H1 (cell line): ENCODE data around the gene TOMM40L. TPM values are rescaled to one million over a fixed set of nuclear protein-coding genes. Genes with fewer than 3 reads are reported as not detected.

Experiments
- CTCF ChIA-PET: fragments of 300-600 bp; sonication (Branson Sonifier 250); formaldehyde crosslinking; loops from one replicate; lab custom pipeline; 2021; ENCODE audit not compliant: partially characterized antibody; lab: Charles Lee
- POLR2A ChIA-PET: fragments of 300-600 bp; sonication (Branson Sonifier 250); formaldehyde crosslinking; loops from one replicate; lab custom pipeline; 2021; ENCODE audit warnings: inconsistent platforms; ENCODE audit not compliant: partially characterized antibody; lab: Charles Lee
- DNase-seq, 2 experiments: peaks; one replicate each; pipeline versions ENCODE4 v3.0.0 to v3.0.0-alpha.2; 2010 to 2022; ENCODE audit warnings: low spot score in 2 of 2, low read depth in 1 of 2, mixed read lengths in 1 of 2
- FAIRE-seq: peaks from 2 replicates; lab custom pipeline; 2011; peaks lifted over from hg19 to GRCh38; lab: Jason Lieb, UNC
- H2AFZ ChIP-seq: 2 replicates; pipeline ENCODE4 v1.8.1; 2012; ENCODE audit warnings: low read length, inconsistent platforms
- H2AK5ac ChIP-seq: 2 replicates; pipeline ENCODE4 v1.6.1; 2013; ENCODE audit warnings: low read depth, low read length
- H2BK120ac ChIP-seq: replicated peaks from 2 replicates; pipeline ENCODE3; 2013; ENCODE audit warnings: low read depth, low read length, inconsistent platforms
- H2BK12ac ChIP-seq: 2 replicates; pipeline ENCODE4 v1.6.1; 2013; ENCODE audit warnings: low read depth, low read length
- H2BK15ac ChIP-seq: 2 replicates; pipeline ENCODE4 v1.6.1; 2013; ENCODE audit warnings: low read length
- H2BK20ac ChIP-seq: 2 replicates; pipeline ENCODE4 v1.6.1; 2013; ENCODE audit warnings: low read length
- H2BK5ac ChIP-seq: 2 replicates; pipeline ENCODE4 v1.6.1; 2013; ENCODE audit warnings: low read depth, low read length
- H3K14ac ChIP-seq: 2 replicates; pipeline ENCODE4 v1.6.1; 2013; ENCODE audit warnings: inconsistent platforms; ENCODE audit not compliant: insufficient read length
- H3K18ac ChIP-seq: 2 replicates; pipeline ENCODE4 v1.6.1; 2013; ENCODE audit warnings: low read length; ENCODE audit errors: extremely low read depth
- H3K23ac ChIP-seq: 2 replicates; pipeline ENCODE4 v1.6.1; 2013; ENCODE audit warnings: inconsistent platforms; ENCODE audit not compliant: insufficient read length
- H3K23me2 ChIP-seq: 2 replicates; pipeline ENCODE4 v1.6.1; 2013; ENCODE audit warnings: low read depth, low read length
- H3K27ac ChIP-seq: 2 replicates; pipeline ENCODE4 v1.6.1; 2011; ENCODE audit warnings: low read depth, low read length, inconsistent platforms
- H3K27me3 ChIP-seq, 4 experiments: replicated peaks in 1 of 4; 1 replicate in 1 of 4; 2 replicates in 3 of 4; pipeline versions ENCODE4 v1.6.1 to v1.8.1; 2011 to 2013; ENCODE audit warnings: low read length in 3 of 4, mild to moderate bottlenecking in 3 of 4, inconsistent platforms in 2 of 4, mixed read lengths in 2 of 4, moderate library complexity in 1 of 4; ENCODE audit not compliant: control insufficient read depth in 3 of 4, insufficient read depth in 3 of 4; ENCODE audit errors: extremely low read depth in 1 of 4
- H3K36me3 ChIP-seq, 4 experiments: 2 replicates each; pipeline versions ENCODE4 v1.6.1 to v1.8.1; 2011 to 2013; ENCODE audit warnings: mild to moderate bottlenecking in 4 of 4, low read length in 3 of 4, moderate library complexity in 2 of 4, control low read depth in 1 of 4, inconsistent platforms in 1 of 4; ENCODE audit not compliant: insufficient read depth in 4 of 4, control insufficient read depth in 2 of 4
- H3K4ac ChIP-seq: replicated peaks from 2 replicates; pipeline ENCODE3; 2013; ENCODE audit warnings: low read length, low read depth, mixed read lengths, inconsistent platforms; ENCODE audit not compliant: insufficient read length
- H3K4me1 ChIP-seq, 4 experiments: replicated peaks in 1 of 4; 1 replicate in 1 of 4; 2 replicates in 3 of 4; pipeline versions ENCODE4 v1.6.1 to v1.8.1; 2011 to 2013; ENCODE audit warnings: low read length in 3 of 4, inconsistent platforms in 2 of 4, mixed read lengths in 1 of 4; ENCODE audit not compliant: insufficient read depth in 4 of 4, control insufficient read depth in 3 of 4
- H3K4me2 ChIP-seq, 2 experiments: 2 replicates each; pipeline versions ENCODE4 v1.6.1 to v1.8.1; 2011 to 2013; ENCODE audit warnings: low read depth in 2 of 2, low read length in 2 of 2, control low read depth in 1 of 2, inconsistent platforms in 1 of 2, mild to moderate bottlenecking in 1 of 2; ENCODE audit not compliant: insufficient read depth in 1 of 2
- H3K4me3 ChIP-seq, 4 experiments: fragments of 200-600, 300-600 bp in 1 of 4; sonication (generic), shearing (Covaris generic), sonication (Bioruptor Twin) in 1 of 4; 2 replicates each; pipeline versions ENCODE4 v1.5.1 to v1.8.1; 2011 to 2016; ENCODE audit warnings: low read length in 4 of 4, low read depth in 3 of 4, control low read depth in 2 of 4, inconsistent platforms in 2 of 4, mild to moderate bottlenecking in 2 of 4, mixed read lengths in 1 of 4, moderate library complexity in 1 of 4; ENCODE audit not compliant: insufficient read depth in 2 of 4; ENCODE audit errors: extremely low read depth in 1 of 4
- H3K56ac ChIP-seq: replicated peaks from 2 replicates; pipeline ENCODE3; 2013; ENCODE audit warnings: low read depth, mild to moderate bottlenecking, mixed read lengths, low read length, inconsistent platforms; ENCODE audit not compliant: insufficient read length
- H3K79me1 ChIP-seq: 2 replicates; pipeline ENCODE4 v1.6.1; 2013; ENCODE audit warnings: low read depth, low read length, control low read depth
- H3K79me2 ChIP-seq, 2 experiments: 2 replicates each; pipeline versions ENCODE4 v1.6.1 to v1.8.1; 2012 to 2013; ENCODE audit warnings: low read length in 2 of 2, mild to moderate bottlenecking in 2 of 2, inconsistent platforms in 1 of 2; ENCODE audit not compliant: insufficient read depth in 2 of 2, control insufficient read depth in 1 of 2
- H3K9ac ChIP-seq, 4 experiments: replicated peaks in 1 of 4; 1 replicate in 1 of 4; 2 replicates in 3 of 4; pipeline versions ENCODE4 v1.6.1 to v1.8.1; 2011 to 2013; ENCODE audit warnings: low read depth in 3 of 4, low read length in 3 of 4, control low read depth in 2 of 4, mild to moderate bottlenecking in 2 of 4, moderate library complexity in 2 of 4, inconsistent platforms in 1 of 4; ENCODE audit errors: extremely low read depth in 1 of 4
- H3K9me3 ChIP-seq, 2 experiments: 2 replicates each; pipeline versions ENCODE4 v1.6.1 to v1.8.1; 2012 to 2013; ENCODE audit warnings: mild to moderate bottlenecking in 2 of 2, moderate library complexity in 2 of 2, control low read depth in 1 of 2, inconsistent platforms in 1 of 2, low read depth in 1 of 2, low read length in 1 of 2, mixed read lengths in 1 of 2; ENCODE audit not compliant: insufficient read depth in 2 of 2
- H4K20me1 ChIP-seq, 2 experiments: replicated peaks in 1 of 2; 2 replicates each; pipeline versions ENCODE3 to v1.8.1; 2011 to 2013; ENCODE audit warnings: inconsistent platforms in 2 of 2, low read length in 2 of 2, mild to moderate bottlenecking in 1 of 2; ENCODE audit not compliant: insufficient read depth in 2 of 2, control insufficient read depth in 1 of 2
- H4K5ac ChIP-seq: 2 replicates; pipeline ENCODE4 v1.6.1; 2013; ENCODE audit warnings: low read length, low read depth, mixed read lengths, inconsistent platforms; ENCODE audit not compliant: insufficient read length
- H4K8ac ChIP-seq: 2 replicates; pipeline ENCODE4 v1.8.0; 2013; ENCODE audit warnings: mild to moderate bottlenecking, moderate library complexity, low read length, inconsistent platforms; ENCODE audit not compliant: insufficient read depth; ENCODE audit errors: extremely low read depth
- H4K91ac ChIP-seq: replicated peaks from 2 replicates; pipeline ENCODE3; 2013; ENCODE audit warnings: low read length, mixed read lengths, inconsistent platforms; ENCODE audit not compliant: insufficient read length
- BACH1 ChIP-seq: IDR thresholded peaks from 2 replicates; pipeline ENCODE4 v1.6.1; 2012; ENCODE audit warnings: low read length, improper control_type of control experiment
- CEBPB ChIP-seq: IDR thresholded peaks from 2 replicates; pipeline ENCODE4 v1.6.1; 2012; ENCODE audit warnings: low read depth, low read length
- EGR1 ChIP-seq: IDR thresholded peaks from 2 replicates; pipeline ENCODE4 v1.6.1; 2011; ENCODE audit warnings: low read depth, low read length, borderline replicate concordance
- EZH2 ChIP-seq: fragments of 200-600 bp; sonication (generic); IDR thresholded peaks from 2 replicates; pipeline ENCODE4 v1.7.1; 2012; ENCODE audit warnings: low read depth, mild to moderate bottlenecking, moderate library complexity, low read length, inconsistent platforms; ENCODE audit not compliant: severe bottlenecking
- FOSL1 ChIP-seq: IDR thresholded peaks from 2 replicates; pipeline ENCODE4 v1.6.1; 2011; ENCODE audit warnings: mild to moderate bottlenecking, low read depth, low read length, moderate library complexity; ENCODE audit not compliant: insufficient read depth
- KDM5A ChIP-seq: fragments of 200-600 bp; IDR thresholded peaks from 2 replicates; pipeline ENCODE4 v1.7.1; 2012; ENCODE audit warnings: mild to moderate bottlenecking, low read length, inconsistent platforms, mixed read lengths
- NANOG ChIP-seq: IDR thresholded peaks from 2 replicates; pipeline ENCODE4 v1.6.1; 2011; ENCODE audit warnings: low read length, low read depth, mild to moderate bottlenecking, inconsistent platforms; ENCODE audit not compliant: insufficient read depth, poor library complexity, severe bottlenecking
- RXRA ChIP-seq: IDR thresholded peaks from 2 replicates; pipeline ENCODE4 v1.6.1; 2011; ENCODE audit warnings: low read depth, mild to moderate bottlenecking, low read length, moderate library complexity; ENCODE audit not compliant: insufficient read depth
- TCF12 ChIP-seq: IDR thresholded peaks from 2 replicates; pipeline ENCODE4 v1.6.1; 2011; ENCODE audit warnings: low read depth, mild to moderate bottlenecking, low read length
- TEAD4 ChIP-seq: IDR thresholded peaks from 2 replicates; pipeline ENCODE4 v1.6.1; 2012; ENCODE audit warnings: low read depth, low read length, inconsistent platforms, mixed read lengths
- ZNF274 ChIP-seq: IDR thresholded peaks from 2 replicates; pipeline ENCODE4 v1.7.0; 2012; ENCODE audit warnings: low read length, borderline replicate concordance; ENCODE audit errors: extremely low read depth
- WGBS, 2 experiments: shearing (Covaris generic) in 1 of 2; methylation state at CpG; one replicate each; pipeline versions ENCODE4 v1.1.6 to v1.1.7; 2013 to 2015; ENCODE audit warnings: low lambda C conversion rate in 2 of 2, mixed read lengths in 2 of 2, inconsistent platforms in 1 of 2, low coverage in 1 of 2, missing lambda C conversion rate in 1 of 2; ENCODE audit not compliant: insufficient replicate concordance in 2 of 2, insufficient coverage in 1 of 2, insufficient read length in 1 of 2; ENCODE audit errors: extremely low coverage in 1 of 2, missing lambda C conversion rate in 1 of 2; 5-methylcytosine and 5-hydroxymethylcytosine counted together
- polyA plus RNA-seq, 7 experiments: library from polyadenylated mRNA; depleted of rRNA in 3 of 7; stranded (reverse) in 5 of 7; unstranded in 2 of 7; fragments of >200 nt in 5 of 7; fragments of 200-250 nt in 2 of 7; gene quantifications; 1 replicate in 5 of 7; 2 replicates in 1 of 7; 4 replicates in 1 of 7; pipeline versions ENCODE4 v1.2.1 to v1.2.3, GENCODE V29; 2011 to 2013; ENCODE audit warnings: missing spikeins in 2 of 7, mixed read lengths in 2 of 7
- total RNA-seq: library from RNA; stranded (reverse); fragmentation: NEBNext Ultra II Directional; extraction: Animal tissue kit (Norgen Biotek cat#: 25700); gene quantifications from 2 replicates; pipeline ENCODE4 v1.2.1, GENCODE V29; 2021

TOMM40L gene
- total and polyA plus RNA-seq, 2 of the 8 experiments (the other 6 are each of a cell fraction or from before 2014, with no cell fraction given): 11.4 to 15.0 TPM

DNA sequence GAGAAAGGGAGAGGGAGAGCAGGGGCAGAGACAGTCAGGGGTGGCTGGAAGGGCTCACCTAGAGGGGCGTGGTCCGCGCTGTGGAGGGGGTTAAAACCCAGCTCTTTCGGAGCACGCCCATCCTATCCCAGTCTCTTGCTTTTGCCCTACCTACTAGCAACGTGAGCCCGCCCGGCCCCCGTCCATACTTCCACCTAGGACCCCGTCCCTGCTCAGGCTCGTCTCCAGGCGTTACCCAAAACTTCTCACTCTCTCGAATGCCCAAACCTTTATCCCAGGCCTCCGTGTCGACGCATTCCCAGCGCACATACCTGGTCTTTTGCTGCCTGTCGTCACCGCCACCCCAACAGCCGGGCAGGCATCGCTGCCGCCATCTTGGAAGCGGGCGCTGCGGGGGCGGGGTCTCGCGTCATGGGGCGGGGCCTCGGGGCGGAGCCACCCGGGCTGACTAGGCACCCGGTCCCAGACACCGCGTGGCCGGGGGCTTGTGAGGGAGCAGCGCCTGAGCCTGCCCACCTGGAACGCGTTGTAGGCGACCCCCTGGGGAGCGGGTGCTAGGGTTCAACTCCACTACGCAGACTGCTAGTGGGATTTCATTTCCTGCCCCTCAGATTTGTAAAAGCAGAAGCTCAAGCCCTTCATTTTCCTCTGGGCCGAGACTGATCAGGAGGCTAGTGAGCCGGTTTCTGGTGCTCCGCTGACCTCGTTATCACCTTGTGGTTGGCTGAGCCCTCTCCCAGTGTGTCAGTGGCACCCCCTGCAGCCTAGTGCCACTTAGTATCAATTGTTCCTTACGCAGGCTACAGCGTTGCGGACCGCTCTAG, 48.5 kb upstream of the TOMM40L start, which contains the start of gene B4GALT3:
Gene B4GALT3 (minus strand): TSS at position 396 of the 824 bp plus-strand sequence. CDS start 1,447 bp downstream, outside the sequence.
- H3K4me2 ChIP-seq: peak within 1 kb of the TSS; percentile 61 to 93
- H4K8ac ChIP-seq: peak within 1 kb of the TSS; percentile 91
- H3K9me3 ChIP-seq: no peaks in the 10 kb centered on the region
- peak within 1 kb of the TSS; percentile 65 for H3K56ac ChIP-seq
- peak within 1 kb of the TSS; percentile 94 for H4K5ac ChIP-seq
- peaks cover 4% of the 10 kb centered on the region for H3K79me1 ChIP-seq
- ChIA-PET POLR2A (interaction anchor here (0.7 to 4.0 kb wide), 22 partner anchors 11 to 263 kb away, joined by 3 to 51 read pairs (median 4); partner anchors contain the start of genes ADAMTS4, APOA2, DEDD and F11R), CTCF (interaction anchor here (0.6 to 2.8 kb wide), 12 partner anchors 9 to 1308 kb away, joined by 3 to 27 read pairs (median 3); partner anchors contain the start of genes ADAMTS4, NDUFS2, PPOX and TOMM40L)
- H2AFZ ChIP-seq: peak within 1 kb of the TSS; percentile 96
- no peak within 1 kb of the TSS for H3K23ac ChIP-seq
- H3K4me1 ChIP-seq: peaks cover 0 to 13% (median under 1%) of the 10 kb centered on the region in 4 experiments; a peak in 3 of 7 replicates
- H2BK20ac ChIP-seq: no peak within 1 kb of the TSS
- peak within 1 kb of the TSS; percentile 83 for H2BK12ac ChIP-seq
- H2BK5ac ChIP-seq: peak within 1 kb of the TSS; percentile 99
- H3K9ac ChIP-seq: peak within 1 kb of the TSS in 3 of 4 experiments; percentile 81 to 83 (median 82); a peak in 6 of 7 replicates
- no peak within 1 kb of the TSS for H2BK120ac ChIP-seq
- H3K4ac ChIP-seq: peak within 1 kb of the TSS; percentile 62
- peak within 1 kb of the TSS; percentile 99; the same call in 1 of the 2 replicates for H2BK15ac ChIP-seq
- peak within 1 kb of the TSS; percentile 66 to 96 (median 84) for H3K4me3 ChIP-seq
- H3K27ac ChIP-seq: peak within 1 kb of the TSS; percentile 88
- H3K27me3 ChIP-seq: no peaks in the 10 kb centered on the region
- H3K79me2 ChIP-seq: peaks cover 0 to 4% of the 10 kb centered on the region in 2 experiments; a peak in 1 of 4 replicates
- FAIRE-seq (no peak), DNase-seq (peak in 1 of 2 experiments; percentile 100)
- H2AK5ac ChIP-seq: no peak within 1 kb of the TSS
- no peak within 1 kb of the TSS for H3K14ac ChIP-seq
- WGBS, 2 experiments: 2% methylated on average over 41 of the region's 50 CpGs; no CpG with 5 or more reads in 1 of the 2 experiments
- H3K18ac ChIP-seq: peak within 1 kb of the TSS; percentile 100
- H4K20me1 ChIP-seq: peaks cover 0 to 6% of the 10 kb centered on the region in 2 experiments
- peaks cover 5 to 31% (median 14%) of the 10 kb centered on the region in 4 experiments; a peak in 6 of 8 replicates for H3K36me3 ChIP-seq
- peak within 1 kb of the TSS; percentile 40 for H4K91ac ChIP-seq
- peaks cover 2% of the 10 kb centered on the region; the same call in 1 of the 2 replicates for H3K23me2 ChIP-seq
- TF ChIP-seq CEBPB (no peak), EZH2 (no peak), TEAD4 (no peak), EGR1 (peak; percentile 67; the same call in 1 of the 2 replicates), RXRA (0 out of 2 replicates have a peak, but pooled peaks have one; percentile 35), TCF12 (no peak), BACH1 (no peak), ZNF274 (no peak), FOSL1 (no peak), NANOG (no peak), KDM5A (no peak)
